Measurements from ENCODE around the gene TF.

DNA sequence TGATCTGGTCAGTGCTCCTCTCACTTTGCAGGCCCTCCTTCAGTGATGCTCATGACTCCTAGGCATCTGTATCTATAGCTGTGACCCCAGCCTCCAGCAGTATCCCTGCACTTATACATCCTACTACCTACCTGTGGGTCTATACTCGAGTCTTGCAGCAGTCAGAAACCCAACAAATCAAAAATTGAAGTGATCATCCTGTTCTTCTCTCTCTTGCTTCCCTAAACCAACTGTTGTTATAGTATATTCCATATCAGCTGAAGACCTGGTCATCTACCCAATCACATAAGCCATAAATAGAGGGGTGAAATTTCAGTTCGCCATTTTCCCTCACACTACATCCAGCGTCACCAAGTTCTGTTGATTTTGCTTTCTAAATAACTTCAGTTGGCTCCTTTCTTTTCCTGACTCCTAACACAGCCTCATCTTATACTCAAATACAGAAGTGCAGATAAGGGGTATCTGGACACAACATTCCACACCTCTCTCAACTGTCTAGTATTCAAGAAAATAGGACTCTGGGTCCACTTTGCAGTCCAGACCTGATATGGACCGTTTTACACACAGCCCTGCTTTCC lies 33.5 kb downstream of the TF start:
- TF ChIP-seq, protein P1, sequence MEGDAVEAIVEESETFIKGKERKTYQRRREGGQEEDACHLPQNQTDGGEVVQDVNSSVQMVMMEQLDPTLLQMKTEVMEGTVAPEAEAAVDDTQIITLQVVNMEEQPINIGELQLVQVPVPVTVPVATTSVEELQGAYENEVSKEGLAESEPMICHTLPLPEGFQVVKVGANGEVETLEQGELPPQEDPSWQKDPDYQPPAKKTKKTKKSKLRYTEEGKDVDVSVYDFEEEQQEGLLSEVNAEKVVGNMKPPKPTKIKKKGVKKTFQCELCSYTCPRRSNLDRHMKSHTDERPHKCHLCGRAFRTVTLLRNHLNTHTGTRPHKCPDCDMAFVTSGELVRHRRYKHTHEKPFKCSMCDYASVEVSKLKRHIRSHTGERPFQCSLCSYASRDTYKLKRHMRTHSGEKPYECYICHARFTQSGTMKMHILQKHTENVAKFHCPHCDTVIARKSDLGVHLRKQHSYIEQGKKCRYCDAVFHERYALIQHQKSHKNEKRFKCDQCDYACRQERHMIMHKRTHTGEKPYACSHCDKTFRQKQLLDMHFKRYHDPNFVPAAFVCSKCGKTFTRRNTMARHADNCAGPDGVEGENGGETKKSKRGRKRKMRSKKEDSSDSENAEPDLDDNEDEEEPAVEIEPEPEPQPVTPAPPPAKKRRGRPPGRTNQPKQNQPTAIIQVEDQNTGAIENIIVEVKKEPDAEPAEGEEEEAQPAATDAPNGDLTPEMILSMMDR (IDR thresholded peaks at IDR 0.05; ENCODE audit: insufficient read depth, low read depth, low read length) = no peak
- no peak for TF ChIP-seq EZH2 (IDR thresholded peaks at IDR 0.05; ENCODE audit: insufficient read depth, low read length)

All from astrocyte (in vitro differentiated cells and primary cell).